PC-9 (cell line): Measurements from ENCODE around the gene CAMK2B.

Experiments used
- CTCF ChIP-seq: fragments of 200-600 bp; sonication (generic); conservative IDR thresholded peaks from 2 replicates; pipeline ENCODE4 v1.6.1; 2017; ENCODE audit warnings: mixed run types, antibody characterized with exemption, mild to moderate bottlenecking, moderate library complexity
- EZH2 ChIP-seq: fragments of 200-600 bp; sonication (generic); IDR thresholded peaks from 2 replicates; pipeline ENCODE4 v1.8.0; 2017; ENCODE audit warnings: antibody characterized with exemption, low read depth

DNA sequence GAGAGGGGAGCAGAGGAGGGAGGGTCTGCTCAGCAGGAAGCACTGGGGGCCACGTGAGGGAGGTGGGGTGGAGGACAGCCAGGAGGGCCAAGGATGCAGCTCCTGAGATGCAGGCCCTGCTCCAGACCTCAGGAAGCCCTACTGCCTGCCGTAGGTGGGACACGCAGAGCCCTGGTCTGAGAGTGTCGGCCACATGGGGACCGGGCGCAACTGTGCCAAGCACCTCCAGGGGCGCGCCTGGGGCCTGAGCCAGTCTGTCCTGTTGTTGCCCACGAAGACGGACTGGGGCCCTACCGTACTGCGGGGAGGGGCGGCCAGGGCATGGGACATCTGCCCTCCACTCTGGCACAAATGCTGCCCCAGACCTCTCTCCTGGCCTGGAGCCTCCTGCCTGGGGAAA is 93.0 kb downstream of the CAMK2B start:
- TF ChIP-seq EZH2 (no peak), CTCF (no peak)
